Measurements from ENCODE around the gene TMEM191C.
"Not testable (repeated sequence)": the region's sequence is repeated elsewhere in the genome, so short reads cannot be mapped to it uniquely, and the experiment has no call there.

Gene TMEM191C

DNA sequence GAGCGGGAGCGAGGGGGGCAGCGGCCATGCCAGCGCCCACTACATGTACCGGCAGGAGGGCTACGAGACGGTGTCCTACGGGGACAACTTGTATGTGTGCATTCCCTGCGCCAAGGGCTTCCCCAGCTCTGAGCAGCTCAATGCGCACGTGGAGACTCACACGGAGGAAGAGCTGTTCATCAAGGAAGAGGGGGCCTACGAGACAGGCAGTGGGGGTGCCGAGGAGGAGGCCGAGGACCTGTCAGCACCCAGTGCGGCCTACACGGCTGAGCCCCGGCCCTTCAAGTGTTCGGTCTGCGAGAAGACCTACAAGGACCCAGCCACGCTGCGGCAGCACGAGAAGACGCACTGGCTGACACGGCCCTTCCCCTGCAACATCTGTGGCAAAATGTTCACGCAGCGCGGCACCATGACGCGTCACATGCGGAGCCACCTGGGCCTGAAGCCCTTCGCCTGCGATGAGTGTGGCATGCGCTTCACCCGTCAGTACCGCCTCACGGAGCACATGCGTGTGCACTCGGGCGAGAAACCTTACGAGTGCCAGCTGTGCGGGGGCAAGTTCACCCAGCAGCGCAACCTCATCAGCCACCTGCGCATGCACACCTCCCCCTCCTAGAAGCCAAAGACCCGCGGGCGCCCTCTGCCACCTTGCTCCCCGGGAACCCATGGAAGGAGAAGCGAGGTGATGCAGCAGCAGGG, 20.9 kb upstream of the TMEM191C start:
- DNase-seq: no peak

DNA sequence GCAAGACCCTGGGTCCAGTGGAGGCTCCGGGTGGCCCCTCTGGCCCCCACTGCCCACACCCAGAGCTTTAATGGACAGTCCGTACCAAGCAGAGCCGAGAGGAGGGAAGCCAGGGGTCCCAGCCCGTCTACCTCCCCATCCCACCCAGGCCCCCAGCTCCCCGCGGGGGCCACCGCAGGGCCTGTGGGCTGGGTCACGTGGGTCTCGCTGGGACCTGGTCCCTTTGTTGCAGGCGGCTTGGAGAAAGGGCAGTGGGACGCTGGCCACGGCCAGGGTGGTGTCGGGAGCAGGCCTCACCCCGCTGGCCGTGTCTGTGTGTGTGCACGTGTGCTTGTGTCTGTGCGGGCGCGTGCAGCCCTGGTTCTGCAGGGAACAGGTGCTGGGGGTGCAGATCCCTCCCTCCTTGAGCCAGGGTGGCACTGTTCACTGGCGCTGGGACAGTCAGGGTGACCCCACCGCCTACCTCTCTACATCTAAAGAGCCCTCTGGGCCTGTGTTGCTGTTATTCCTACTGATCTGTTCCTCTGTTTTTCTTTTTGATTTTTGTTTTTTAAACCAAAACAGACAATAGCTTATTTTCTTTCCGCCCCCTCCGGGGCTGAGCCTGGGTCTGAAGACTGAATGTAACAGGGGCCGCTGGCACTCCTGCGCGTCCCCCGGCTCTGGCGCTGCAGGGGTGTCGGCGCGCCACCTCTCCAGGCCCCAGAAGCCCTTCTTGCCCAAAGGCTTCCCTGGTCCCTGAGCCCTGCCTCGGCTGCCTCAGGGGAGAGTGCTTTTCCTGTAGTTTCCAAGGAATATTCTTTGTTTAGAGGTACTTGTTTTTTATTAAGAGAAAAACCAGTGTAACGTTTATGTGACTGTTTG, 20.1 kb upstream of the TMEM191C start:
- DNase-seq: no peak

DNA sequence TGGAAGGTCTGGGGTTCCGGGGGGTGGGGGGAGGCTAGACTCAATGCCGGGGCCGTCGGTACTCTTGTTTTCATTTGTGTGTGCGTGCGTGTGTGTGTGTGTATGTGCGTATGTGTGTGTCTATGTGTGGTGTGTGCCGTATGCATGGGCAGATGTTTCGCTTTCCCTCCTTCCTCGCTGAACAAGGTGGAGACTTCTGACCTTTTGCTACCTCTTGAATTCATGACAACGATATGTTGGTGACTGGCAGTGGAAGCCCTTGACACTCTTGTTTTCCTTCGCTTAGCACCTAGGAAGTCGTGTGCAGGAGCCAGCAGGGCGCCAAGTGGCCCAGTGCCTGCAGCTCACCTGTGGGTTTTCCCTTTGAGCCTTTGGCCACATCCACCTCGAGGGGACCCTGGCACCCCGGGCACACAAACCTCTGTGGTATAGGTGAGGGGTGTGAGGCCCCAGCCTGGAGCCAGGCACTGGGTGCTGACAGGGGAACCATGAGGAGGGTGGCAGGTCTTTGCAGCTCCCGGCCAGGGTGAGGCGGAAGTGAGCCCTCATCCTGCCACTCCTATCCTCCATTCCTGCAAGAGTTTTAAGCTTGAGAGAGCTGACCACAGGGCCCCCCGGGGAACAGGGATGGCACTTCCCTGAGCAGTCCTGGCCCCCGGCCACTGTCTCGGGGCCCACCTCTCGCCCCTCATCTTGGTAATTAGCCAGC, 19.3 kb upstream of the TMEM191C start:
- no peak for DNase-seq

DNA sequence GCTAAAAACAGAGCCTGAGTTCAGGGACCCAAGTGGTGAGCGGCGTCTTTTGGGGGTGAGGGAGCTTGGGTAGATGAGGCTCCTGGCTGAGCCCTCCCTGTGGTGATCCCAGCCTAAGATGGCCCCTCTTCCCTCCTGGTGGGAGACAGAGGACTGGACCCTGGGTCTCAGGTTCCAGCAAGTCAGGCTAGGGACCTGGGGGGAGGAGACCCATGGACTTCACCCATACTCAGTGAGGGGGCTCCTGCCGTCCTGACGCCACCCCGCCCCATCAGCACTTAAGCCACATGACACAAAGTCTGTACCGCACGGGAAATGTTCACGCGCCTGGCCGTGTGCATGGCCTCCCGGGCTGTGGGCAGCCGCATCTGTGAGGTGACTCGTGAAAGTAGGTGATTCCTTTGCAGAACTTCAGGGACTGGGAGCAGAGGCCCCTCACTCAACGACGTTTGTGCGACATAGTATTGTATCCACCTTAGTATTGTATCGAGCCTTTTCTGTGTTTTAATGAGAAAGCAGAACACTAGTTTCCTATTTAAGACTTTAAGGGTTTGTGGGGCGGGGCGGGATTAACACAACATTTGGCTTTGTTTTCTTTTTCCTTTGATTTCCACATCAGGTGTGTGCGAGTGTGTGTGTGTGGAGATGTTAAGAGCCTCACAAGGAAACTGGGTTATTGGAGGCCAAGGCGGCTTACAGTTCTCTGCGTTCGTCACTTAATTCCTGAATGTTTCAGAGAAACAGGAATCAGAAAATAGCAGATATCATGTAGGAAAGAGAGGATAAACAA, 18.4 kb upstream of the TMEM191C start:
- no peak for DNase-seq

DNA sequence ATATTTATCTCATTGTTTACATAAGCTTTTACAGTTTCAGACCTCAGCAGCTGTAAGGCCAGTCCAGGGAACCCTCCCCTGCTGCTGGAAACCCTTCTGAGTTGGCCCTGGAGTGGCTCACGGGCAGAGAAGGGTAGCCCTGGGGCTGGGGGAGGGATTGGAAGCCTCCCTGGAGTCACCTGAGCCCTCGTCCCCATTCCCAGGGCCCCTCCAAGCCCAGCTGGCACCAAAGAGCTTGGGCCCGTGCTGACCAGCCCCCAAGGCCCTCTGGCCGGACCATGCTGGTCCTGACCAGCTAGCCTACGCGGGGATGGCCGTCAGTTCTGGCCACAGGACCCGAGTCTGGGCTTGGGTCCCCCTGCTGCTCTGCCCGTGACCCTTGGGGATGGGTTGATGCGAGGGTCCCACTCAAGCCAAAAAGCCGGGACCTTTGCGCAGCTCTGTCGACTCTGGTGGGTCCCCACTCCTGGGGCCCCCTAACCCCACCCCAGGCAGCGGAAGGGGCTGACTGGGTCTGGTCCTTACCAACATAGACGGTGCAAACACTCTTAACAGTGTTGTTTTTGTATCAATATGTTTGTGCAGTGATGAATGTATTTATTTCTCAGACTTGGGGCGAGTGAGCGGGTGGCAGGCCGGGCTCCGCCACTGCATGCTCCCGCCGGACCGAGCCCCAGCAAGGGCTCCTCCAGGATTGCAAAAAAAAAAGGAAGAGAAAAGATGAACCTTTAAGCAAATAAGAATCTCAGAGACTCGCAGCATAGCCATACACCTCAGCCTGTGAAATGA, 17.5 kb upstream of the TMEM191C start:
- DNase-seq: no peak

DNA sequence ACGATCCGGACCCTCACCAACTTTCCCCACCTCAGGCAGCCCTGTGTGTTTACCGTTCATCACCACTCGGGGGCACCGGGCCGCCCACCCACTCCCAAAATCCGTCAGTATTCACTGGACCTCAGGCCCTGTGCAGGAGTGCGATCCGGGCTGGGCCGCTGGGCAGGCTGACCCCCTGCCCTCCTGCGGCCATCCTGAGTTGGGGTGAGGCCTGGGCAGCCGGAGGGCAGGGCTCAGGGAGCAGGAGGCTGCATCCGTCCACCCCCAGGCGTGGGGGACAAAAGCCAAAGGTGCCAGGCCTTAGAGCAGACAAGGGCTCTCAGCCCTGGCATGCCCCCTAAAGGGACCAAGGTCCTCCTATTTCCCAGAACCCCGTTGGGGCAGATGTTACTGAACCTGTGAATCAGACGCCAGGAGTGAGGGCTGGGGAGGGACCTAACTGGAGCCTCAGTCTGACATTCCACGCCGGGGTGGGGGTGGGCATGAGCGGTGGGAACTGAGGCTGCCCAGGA, 16.8 kb upstream of the TMEM191C start:
- no peak for DNase-seq

DNA sequence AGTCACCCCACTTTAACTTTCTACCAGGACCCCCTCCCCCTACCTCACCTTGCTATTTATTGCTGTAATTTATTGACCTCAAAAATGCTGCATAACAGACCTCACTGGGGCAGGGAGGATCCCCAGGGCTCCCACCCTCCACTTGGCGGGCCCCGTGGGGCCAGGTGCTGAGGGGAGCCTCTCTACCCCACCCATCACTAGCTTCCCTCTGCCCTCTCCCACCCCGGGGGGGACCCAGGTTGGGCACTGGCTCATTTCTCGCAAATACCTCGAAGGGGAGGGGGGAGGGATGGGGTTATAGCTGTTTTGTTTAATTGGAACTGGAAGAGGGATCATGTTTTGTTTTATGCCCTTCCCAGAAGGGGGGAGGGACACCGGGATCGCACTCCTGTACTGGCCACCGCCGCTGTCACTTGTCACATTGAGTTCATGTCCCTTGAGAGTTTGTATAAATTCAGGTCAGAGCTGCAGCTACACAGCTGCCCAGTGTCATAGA, 16.3 kb upstream of the TMEM191C start:
- no peak for DNase-seq

DNA sequence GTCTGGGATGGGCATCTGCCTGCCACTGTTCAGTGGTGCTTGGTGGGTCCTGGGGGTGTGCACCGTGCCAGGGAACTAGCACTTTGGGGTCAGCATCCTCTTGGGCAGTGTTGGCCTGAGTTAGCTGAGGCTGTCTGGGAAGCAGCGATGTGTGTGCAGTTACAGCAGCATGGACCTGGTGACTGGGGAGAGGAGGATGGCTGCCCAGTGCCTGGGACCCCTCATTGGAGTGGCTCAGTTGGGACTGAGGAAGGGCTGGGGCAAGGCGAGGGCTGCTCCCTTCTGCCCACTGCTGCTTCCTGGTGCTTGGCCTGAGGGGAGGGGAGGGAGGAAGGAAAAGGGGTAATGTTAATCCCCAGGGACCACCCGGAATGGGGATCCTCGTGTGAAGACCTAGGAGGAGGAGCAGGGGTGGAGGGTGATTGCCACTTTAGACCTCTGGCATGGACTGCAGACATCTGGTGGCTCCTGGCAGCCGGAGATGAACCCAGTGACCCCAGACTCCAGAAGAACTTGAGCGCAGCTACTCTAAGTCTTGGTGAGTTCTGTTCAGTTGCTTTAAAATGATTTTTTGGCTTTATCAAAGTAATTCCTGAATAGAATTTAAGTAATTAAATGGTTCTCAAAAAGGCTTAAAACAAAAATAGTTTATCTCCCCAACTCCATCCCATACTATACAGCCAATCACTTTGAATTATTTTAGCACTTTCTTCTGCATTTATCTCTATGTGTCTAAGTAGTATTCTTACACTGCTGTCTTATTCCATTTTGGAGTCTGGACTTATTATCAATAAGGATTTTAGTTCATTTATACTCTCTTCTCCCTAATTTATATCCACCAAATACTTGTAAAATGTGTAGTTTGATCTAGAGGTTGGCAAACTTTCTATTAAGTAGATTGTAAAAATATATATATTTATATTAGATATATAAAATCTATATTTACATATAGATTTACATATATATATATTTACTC, 15.4 kb upstream of the TMEM191C start:
- no peak for DNase-seq

DNA sequence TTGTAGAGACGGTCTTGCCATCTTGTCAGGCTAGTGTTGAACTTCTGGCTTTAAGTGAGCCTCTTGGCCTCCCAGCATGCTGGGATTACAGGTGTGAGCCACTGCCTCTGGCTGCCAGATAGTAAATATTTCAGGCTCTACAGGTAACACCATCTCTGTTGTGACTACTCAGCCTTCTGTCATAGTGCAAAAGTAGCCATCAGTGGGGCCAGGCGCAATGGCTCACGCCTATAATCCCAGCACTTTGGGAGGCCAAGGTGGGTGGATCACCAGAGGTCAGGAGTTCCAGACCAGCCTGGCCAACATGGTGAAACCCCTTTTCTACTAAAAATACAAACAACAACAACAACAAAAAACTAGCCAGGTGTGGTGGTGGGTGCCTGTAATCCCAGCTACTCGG, 14.5 kb upstream of the TMEM191C start:
- DNase-seq: not testable (repeated sequence)

DNA sequence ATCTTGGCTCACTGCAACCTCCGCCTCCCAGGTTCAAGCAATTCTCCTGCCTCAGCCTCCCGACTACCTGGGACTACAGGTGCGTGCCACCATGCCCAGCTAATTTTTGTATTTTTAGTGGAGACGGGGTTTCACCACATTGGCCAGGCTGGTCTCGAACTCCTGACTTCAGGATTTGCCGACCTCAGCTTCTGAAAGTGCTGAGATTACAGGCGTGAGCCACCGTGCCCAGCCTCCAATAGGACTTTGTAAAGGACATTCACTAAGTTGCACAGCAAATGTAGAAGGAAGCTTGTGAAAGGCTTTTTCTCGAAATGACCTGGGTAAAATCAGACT, 12.2 kb upstream of the TMEM191C start:
- DNase-seq: not testable (repeated sequence)

DNA sequence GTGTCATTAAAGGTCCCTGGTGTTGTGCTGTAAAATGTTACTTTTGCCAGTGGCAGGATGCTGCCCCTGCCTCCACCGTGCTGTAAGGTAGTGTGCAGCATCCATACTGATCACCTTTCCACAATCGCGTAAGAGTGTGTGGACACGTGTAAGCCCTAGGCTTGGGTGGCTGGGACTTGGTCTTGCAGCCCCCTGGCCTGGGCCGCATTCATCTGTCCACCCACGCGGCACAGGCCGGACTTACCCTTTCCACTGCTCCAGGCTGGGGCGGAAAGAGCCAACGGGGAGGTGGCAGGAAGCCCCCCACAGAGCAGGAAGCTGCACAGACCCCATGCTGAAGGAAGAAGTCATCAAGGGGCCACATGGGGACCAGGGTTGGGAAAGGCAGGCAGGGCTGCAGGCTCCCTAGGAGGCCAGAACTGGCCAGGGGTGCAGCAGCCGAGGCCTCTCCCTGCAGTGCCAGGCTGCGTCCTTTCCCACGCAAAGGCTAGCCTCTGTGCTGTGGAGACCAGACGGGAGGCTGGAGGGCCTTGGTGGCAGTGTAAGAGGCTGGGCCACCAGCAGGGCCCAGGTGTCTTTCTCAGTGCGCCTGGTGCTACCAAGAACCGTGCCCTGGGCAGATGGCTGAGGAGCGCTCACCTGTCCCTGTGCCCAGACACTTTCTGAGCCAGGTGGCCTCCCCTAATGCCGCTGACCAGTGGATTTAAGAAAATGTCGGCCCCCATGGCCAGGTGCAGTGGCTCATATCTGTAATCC, 11.7 kb upstream of the TMEM191C start:
- no peak for DNase-seq

DNA sequence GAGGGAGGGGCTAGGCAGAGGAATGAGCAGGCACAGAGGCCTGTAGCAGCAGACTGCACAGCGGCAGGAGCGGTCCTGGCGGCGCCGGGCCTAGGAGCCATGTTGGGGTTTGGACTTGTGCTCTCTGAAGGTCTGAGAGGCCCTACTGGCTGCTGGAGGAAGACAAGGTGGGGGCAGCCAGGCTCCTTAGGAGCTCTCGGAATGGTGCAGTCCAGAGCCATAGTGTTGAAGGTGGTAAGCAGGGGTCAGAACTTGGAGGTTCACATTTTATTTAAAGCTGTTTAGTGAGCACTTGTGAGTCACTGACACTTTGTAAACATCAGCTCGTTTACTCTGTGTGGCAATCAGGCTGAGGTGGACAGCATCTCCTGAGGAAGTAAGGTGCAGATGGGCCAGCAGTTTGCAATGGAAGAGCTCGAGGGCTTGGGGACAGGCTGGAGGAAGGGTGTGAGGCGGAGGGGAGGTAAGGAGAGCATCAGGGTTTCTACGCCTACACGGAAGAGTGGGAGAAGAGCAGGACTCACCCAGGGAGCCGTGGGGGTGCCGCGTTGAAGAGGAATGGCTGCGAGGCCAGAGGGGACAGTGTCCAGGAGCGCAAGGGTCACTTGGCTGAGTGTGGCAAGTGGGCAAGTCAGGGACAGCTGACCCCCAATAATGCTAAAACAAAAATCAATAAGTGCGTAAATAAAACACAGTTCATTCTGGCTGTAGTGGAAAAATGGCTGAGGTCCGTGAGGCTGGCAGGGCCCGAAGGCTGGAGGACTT, 10.0 kb upstream of the TMEM191C start:
- no peak for DNase-seq

DNA sequence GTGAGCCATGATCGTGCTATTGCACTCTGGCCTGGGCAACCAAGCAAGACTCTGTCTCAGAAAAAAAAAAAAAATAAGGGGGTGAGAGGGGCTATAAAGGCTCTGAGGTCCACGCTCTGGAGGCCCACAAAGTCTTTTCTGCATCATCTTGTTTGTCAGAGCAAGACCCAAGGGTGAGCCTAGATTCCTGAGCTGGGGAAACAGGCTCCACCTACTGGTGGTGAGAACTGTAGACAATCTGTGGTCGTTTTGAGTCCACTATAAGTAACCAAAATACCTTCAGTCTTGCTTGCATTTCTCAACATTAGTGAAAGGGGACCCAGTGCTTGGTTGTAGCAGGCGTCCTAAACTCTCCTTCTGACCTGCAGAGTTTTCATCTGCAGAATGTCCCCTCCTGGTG, 4.5 kb upstream of the TMEM191C start:
- DNase-seq: not testable (repeated sequence)

DNA sequence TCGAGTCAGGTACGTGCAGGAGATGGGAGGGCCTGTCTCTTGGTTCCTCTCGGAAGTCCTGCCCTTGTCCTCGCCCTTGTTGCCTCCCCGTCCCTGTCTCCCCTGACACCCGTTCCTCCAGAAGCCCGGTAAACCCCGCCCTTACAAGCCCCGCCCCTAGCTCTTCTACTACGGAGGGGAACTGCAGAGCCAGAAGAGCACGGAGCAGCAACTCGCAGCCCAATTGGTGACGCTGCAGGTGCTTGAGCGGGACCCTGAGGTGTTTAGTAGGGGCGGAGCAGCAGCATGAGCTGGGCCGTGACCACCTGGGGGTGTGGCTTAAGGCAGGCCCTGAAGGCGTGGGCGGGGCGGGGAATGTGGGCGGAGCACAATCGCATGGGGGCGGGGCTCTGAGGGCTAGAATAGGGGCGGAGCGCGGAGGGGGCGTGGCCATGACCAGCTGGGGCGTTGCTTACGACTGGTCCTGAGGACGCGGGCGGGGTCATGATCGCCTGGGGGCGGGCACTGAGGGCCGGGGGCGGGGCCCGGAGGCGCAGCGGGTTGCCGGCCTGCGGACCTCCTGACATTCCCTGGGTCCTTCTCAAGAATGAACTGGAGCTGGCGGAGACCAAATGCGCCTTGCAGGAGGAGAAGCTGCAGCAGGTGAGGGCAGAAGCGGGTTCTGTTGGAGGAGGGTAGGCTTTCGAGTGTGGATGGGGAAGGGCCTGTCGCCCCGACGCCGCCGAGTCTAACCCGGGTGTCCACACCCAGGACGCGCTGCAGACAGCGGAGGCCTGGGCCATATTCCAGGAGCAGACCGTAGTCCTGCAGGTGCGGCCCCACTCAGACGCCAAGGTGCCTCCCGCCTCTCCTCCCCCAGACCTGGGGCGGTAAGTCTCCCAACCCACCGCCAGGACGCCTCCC, 1.3 kb downstream of the TMEM191C start:
- DNase-seq: peak; percentile 80 to 91 (median 87)

DNA sequence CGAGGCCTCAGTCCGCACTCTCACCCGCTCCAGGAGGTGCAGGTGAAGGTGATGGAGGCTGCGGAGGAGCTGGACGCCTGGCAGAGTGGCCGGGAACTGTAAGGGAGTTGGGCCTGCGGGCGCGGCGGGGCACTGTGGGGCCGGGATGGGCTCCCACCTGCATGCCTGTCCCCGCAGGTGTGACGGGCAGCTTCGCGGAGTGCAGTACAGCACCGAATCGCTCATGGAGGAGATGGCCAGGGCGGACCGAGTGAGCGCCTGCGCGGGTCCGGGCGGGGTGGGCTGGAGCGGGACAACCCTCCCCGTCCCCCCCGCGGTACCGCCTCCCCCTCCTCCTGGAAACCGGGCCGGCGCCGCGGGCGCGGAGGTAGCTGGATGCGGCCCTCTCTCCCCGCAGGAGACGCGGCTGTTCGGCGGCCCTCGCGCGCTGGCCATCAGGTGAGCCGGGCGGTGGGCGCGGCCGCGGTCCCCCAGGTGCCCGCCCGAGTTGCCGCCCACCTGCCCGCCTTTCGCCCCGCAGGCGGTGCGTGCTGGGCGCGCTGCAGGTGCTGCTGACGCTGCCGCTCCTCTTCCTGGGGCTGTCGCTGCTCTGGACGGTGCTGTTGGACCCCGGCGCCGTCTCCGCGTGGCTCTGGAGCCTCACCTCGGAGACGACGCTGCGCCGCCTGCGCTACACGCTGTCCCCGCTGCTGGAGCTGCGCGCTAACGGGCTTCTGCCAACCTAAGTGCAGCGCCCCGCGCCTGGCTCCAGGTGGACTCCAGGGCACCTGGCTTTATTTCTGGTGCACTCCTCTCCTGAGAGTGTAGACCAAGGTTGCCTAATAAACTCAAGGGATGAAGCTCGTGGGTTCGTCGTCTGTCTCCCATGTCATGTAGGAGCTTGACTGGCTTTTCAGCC, 2.2 kb downstream of the TMEM191C start:
- DNase-seq: not testable (repeated sequence)

DNA sequence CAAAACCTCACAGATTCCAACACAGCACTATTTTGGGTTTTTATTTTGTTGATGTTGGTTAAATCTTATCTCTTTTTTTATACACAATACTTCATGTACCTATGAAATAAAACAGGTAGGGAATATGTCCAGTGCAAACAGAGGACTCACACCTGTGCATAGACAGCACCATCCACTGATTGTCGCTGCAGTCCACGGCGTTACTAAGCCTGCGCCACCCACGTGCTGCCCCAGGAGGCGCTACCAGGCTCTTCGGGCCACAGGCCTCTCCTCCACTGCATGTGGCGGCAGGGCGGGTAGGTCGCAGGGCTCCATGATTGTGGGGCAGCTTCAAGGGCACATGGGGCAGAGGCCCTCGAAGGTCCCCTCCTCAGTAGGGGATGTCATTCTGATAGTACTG, 5.8 kb downstream of the TMEM191C start:
- DNase-seq: not testable (repeated sequence)

All from T-helper 1 cell (primary cell).